Fibroblast of upper back skin (primary cell): ENCODE measurements around the gene KCTD6.
"Not testable (repeated sequence)": the region's sequence is repeated elsewhere in the genome, so short reads cannot be mapped to it uniquely, and the experiment has no call there.

Experiments used
- DNase-seq: peaks from one replicate; pipeline ENCODE4 v3.0.0-alpha.2; 2013

Gene KCTD6

GRCh38 chr3:58527440-58527839, 35.5 kb downstream of the KCTD6 start:
- DNase-seq = not testable (repeated sequence)

- peak; percentile 43 for DNase-seq
Observed at GRCh38 chr3:58528629-58529028, 36.7 kb downstream of the KCTD6 start.

- no peak for DNase-seq
Observed at GRCh38 chr3:58529516-58530353, 37.8 kb downstream of the KCTD6 start.

GRCh38 chr3:58530354-58530865, 38.5 kb downstream of the KCTD6 start:
- no peak for DNase-seq

GRCh38 chr3:58531555-58531954, 39.7 kb downstream of the KCTD6 start:
- DNase-seq = no peak

- DNase-seq = no peak
Observed at GRCh38 chr3:58531956-58532355, 40.1 kb downstream of the KCTD6 start.

- peak; percentile 66 for DNase-seq
Observed at GRCh38 chr3:58532794-58533220, 40.9 kb downstream of the KCTD6 start.

GRCh38 chr3:58534592-58535494, 42.9 kb downstream of the KCTD6 start:
- no peak for DNase-seq

GRCh38 chr3:58535531-58536500, 43.9 kb downstream of the KCTD6 start:
- DNase-seq = peak; percentile 51

- peak; percentile 62 for DNase-seq
Observed at GRCh38 chr3:58536501-58537411, 44.9 kb downstream of the KCTD6 start, which contains the start of gene ACOX2. TSS of gene ACOX2 (minus strand) at chr3:58537190. CDS start at chr3:58535106, 2,084 bp downstream.

- no peak for DNase-seq
Observed at GRCh38 chr3:58537412-58538301, 45.8 kb downstream of the KCTD6 start.

GRCh38 chr3:58539626-58540025, 47.7 kb downstream of the KCTD6 start:
- DNase-seq = no peak

GRCh38 chr3:58540176-58540858, 48.4 kb downstream of the KCTD6 start:
- no peak for DNase-seq

GRCh38 chr3:58544541-58544940, 52.6 kb downstream of the KCTD6 start:
- peak; percentile 50 for DNase-seq

GRCh38 chr3:58551636-58552180, 59.8 kb downstream of the KCTD6 start:
- DNase-seq = no peak
